HS-27A (cell line): ENCODE results near the gene CBFA2T2.

Experiments
- DNase-seq: peaks from one replicate; pipeline ENCODE4 v3.0.0-alpha.2; 2012; ENCODE audit warnings: low read depth, missing footprints

The CBFA2T2 gene

DNA sequence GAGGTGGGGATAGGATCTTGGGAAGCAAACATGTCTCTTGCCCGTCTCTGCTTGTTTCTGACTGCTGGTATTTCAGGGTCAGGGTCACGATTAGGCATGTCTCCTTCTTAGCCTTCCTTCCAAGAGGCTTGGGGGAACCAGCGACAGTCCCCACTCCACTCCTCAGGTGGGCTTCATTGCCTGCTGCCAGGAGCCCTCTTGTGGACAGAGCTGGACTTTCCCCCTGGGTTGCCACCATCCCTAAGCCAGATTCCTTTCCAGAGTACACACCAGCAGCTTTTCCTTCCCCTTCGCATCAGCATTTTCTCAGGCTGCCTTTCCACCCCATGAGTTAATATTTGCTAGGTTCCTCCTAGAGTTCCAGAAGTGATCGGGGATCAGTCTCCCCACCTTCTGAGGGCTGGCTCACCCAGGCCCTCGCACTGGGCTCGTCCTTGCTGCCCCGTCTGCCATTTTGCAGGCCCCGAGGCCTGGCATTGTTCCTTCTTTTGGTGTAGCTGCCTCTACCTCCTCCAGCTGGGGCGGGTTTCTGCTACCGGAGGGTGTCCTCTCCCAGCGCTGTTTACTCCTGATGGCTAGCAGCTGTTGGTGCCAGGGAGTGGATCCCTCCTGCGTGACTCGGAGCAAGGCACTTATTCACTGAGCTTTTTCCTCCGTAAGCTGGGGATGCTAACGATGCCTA, 163.5 kb downstream of the CBFA2T2 start:
- no peak for DNase-seq

DNA sequence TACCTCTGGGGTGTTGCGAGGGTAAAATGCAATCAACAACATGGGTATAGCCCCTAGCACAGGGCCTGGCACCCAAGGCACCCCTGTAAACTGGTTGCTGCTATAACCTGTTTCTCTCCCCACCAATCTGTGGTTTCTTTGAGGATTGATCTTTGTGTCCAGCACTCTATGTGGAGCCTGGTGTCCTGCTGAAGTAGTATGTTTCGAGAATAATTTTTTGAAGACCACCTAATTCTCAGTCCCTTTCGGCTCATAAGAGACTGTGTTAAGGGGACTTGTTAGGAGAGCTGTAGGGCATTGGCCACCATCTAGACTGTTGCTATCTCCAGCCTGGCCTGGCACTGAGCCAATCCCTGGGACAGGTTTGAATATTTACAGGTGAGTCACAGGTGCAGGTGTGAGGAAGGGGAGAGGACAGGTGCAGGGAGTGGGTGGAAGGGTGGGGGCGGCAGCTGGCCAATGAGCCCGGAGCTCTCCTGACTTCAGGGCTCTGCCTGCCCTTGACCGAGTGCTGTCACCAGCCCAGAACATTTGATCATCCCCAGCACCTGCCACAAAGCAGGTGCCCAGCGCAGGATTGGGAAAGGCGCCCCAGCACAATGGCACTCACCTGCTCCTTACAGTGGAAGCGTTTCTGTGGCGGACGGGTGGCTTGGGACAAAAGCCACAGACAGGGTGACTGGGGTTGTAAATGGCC, 164.2 kb downstream of the CBFA2T2 start:
- no peak for DNase-seq

DNA sequence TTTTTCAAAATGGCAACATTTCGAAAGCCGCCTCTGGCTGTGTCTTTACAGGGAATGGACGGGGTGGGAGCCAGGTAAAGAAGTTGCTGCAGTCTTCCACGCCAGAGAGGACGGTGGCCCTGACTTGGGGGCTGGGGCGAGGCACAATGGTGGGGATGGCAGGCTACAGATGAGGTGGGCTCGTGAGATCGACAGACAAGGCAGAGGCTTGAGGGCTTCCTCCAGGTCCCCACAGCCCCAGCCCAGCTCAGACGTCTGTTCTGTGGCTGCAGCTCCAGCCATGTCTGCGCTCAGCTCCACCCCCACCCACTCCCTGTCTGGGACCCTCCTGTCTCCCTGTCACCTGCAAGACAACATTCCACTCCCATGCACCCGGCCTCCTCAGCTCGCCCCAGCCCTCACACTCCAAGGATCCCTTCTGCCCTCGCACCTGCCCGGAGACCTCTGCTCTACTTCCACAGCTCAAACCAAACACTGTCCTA, 164.8 kb downstream of the CBFA2T2 start:
- DNase-seq = no peak

DNA sequence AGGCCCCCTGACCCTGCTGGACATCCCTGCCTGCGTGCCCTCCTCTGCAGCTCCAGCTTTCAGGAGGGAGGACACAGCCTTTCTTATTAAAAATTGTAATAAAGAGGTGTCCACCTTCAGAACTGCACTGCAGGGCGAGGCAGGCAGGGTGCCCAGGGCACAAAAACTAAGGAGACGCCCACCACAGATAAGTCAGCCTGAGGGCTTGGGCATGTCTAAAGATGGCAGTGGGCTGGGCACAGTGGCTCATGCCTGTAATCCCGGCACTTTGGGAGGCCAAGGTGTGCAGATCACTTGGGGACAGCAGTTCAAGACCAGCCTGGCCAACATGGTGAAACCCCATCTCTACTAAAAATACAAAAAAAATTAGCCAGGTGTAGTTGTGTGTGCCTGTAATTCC, 165.3 kb downstream of the CBFA2T2 start:
- DNase-seq = no peak

DNA sequence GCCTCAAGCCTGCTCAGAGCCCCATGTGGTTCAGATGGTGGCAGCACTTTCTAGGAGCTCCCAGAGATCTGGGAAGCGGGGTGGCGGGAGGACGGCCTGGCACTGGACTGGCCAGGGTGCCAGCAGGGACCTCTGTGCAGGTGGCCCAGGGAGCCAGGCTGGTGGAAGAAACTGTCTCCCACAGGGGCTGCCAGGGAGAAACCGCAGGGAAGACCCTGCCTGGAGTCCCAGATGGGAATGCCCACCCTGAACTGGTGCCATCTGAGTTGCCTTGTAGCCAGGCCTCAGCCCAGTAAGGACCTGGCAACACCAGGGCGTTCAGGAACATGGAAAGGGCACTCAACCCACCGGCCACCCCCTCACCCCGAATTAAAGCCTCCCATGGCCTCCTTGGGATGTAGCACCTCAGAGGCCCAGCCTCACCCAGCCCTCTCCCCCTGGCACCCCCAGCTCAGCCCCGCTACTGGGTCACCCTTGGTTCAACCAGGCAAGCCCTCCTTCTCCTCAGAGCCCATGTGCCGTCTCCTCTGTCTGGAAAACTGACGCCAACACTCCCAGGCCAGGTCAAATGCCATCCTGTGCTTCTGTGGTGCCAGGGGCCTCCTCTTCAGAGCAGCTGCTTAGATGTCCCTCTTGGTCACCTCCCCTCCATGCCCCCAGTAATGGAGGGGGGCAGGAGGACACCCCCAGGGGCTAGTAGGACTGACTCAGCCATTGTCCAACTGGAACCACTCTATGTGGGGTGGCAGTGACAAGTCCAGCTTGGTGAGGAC, 166.3 kb downstream of the CBFA2T2 start:
- no peak for DNase-seq

DNA sequence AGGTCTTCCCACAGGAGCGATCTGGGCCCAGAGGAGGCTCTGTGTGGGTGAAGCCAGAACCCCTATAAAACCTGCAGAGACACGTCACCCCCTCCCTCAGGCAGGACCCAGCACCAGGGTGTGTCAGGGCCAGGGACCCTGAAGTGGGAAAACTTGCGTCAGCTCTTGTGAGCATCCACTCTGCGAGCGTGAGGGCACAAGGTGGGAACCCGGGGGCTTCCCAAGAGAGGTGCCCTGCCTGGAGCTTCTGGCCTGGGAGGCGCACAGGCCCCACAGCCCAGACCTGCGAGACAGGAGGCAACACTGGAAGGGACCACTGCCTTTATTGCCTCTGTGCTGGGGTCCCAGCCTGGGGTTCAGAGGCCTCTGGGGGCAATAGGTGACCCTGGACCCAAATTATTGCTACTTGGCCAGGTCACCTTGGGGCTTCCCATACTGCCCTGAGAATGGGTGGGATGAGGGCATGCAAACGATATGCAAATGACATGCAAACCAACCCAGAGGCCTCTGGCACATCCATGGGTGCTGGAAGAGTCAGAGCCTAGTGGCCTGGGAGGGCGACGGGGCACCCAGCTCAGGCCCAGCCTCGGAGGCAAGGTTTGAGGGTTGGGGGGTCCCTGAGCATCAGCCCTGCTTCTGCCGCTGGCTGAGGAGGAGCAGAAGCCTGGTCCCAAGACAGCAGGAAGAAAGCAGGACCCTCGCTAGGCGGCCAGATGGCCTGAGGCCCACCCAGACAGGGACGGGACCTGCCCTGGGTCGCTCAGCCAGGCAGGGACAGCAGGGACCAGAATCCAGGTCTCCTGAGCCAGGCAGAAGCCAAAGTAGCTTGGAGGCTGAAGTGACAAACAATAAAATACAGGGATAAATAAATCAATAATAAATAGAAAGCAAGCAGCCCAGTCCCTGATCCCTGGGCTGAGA, 167.1 kb downstream of the CBFA2T2 start:
- no peak for DNase-seq

DNA sequence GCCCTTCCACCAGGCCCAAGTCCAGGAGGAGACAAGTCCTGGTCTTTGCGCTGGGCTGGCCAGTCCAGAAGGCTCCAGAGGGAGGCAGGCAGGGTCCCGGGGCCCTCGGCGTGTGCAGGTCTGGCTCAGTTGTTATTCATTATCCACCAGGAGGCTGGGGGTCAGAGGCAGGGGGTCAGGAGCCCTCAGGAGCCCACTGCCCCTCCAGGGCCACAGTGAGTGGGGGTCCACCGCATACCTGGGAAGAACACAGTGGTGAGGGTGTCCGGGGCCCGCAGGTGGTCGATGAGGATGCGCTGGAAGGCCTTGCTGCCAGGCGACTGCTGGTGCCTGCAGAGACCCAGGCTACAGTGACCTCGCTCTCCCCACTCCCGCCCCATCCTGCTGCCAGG, 167.8 kb downstream of the CBFA2T2 start:
- DNase-seq = no peak

DNA sequence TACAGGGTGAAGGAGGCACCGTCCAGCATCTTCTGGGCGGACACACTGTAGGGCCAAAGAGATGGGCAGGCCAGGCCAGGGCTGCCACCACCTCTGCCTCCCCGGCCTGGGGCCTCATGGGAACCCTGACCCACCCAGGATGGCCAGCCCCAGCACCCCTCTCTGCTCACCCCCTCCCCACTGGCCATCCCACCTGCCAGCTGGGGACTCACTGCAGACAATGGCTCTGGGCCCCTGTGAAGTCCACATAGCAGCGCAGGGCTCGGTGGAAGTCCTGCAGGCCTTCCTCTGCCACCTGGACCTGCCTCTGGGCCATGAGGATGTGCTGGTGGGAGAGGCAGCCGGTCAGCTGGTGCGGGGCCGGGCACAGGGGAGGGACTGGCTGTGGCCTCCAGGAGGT, 168.6 kb downstream of the CBFA2T2 start:
- DNase-seq = no peak

DNA sequence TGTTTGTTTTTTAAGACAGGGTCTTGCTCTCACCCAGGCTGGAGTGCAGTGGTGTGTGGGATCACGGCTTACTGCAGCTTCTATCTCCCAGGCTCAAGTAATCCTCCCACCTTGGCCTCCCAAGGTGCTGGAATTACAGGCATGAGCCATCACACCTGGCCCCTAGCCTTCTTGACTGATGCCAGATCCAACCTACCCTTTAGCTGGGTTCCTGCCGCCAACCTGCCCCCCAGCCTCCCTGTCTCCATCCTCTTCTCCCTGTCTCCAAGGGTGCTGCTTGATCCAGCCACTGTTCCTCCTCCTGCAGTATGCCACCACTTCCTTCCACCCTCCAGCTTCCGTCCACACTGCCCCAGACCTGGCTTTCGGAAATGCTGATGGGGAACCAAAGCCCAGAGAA, 169.0 kb downstream of the CBFA2T2 start:
- DNase-seq = no peak

DNA sequence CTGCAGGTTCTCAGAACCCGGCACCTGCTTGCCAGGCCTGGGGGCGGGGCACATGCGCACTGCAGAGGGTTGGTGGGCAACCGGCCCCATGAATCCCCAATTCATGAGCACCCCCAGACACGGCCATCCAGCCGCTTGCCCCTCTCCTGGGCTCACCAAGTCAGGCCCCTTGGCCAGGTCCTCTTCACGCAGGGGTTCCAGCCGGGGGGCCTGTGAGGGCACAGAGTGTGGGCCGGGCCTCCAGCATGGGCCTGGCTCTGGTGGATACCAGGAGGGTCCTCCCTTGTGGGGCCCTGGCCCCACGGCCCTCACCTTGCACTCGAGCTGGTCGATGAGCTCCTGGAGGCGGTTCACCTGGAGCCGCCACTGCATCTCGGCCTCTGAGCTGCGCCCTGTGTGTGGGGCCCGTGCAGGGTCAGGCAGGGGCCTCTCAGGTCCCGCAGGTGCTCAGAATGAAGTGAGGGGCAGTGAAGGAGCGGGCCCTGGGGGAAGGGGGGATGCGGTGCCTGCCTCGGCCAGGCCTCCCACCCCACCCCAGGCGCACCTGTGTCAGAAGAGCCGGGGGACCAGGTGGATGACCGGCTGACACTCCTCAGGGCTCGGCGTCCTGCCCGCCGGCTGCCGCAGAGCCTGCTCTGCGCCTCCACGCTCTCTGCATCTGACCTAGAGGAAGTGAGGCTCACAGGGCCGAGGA, 169.6 kb downstream of the CBFA2T2 start:
- DNase-seq = no peak

DNA sequence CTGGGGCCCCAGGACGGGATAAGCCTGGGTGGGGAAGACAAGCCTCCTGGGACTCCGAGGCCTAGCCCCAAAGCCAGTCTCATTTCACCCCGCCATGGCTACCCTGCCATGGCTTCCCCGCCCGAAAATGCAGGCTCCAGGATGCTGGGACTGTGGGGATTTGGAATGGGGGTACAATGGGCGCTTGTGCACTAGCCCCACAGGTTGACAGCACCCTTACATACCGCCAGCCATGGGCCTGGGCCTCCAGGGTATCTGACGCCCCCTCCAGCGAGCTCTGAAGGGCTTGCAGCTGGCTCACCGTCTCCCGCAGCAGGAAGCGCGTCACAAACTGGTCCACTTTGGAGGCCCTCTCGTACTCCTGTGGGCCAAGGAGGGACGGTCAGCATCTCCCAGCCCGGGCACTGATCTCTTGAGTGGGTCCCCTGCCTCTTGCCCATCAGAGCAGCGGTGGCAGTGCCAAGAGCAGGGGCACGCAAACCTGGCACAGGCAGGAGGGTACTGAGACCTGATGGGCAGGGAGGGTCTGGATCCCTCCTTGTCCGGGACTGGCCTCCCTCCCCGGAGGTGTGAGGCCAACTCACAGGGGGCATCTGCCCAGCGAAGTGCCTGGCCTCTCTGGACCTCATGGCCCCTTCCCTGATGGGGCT, 170.3 kb downstream of the CBFA2T2 start:
- no peak for DNase-seq

DNA sequence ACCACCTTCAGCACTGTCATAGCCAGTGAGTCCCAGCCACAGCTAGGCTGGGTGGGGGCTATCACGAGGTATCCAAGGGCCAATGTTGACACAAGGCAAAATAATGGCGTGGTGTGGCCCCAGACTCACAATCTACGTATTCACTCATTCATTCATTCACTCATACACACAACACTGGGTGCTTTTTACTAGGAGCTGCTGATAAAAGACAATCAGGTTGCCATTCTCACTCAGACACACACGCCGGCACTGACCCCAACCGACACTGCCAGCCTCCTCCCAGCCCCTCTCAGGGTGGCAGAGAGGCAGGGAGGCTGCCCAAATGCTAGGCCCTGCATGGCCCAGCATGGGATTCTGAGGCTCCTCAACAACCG, 170.8 kb downstream of the CBFA2T2 start:
- DNase-seq = no peak

DNA sequence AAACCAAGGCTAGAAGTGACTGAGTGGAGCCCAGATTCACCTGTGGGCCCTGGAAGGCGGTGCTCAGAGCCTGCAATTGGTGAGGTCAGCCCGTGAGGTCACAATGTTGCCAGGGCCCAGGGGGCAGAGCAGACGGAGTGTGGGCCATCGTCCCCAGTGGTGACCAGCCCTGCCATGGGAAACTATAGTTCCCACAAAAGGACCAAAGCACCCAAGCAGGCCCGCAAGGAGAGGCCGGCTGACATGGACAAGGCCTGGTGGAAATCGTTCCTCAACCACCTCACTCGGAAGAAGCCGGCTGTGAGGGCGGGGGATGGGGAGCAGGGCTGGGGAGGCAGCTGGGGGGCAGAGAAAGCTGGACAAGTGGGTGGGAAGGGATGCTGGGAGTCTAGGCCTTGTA, 172.3 kb downstream of the CBFA2T2 start, which contains the start of gene C20orf144:
Gene C20orf144, plus strand, starts transcription at position 156 of the 400 bp plus-strand sequence. Its CDS starts 19 bp downstream, at position 175.
- DNase-seq = no peak

DNA sequence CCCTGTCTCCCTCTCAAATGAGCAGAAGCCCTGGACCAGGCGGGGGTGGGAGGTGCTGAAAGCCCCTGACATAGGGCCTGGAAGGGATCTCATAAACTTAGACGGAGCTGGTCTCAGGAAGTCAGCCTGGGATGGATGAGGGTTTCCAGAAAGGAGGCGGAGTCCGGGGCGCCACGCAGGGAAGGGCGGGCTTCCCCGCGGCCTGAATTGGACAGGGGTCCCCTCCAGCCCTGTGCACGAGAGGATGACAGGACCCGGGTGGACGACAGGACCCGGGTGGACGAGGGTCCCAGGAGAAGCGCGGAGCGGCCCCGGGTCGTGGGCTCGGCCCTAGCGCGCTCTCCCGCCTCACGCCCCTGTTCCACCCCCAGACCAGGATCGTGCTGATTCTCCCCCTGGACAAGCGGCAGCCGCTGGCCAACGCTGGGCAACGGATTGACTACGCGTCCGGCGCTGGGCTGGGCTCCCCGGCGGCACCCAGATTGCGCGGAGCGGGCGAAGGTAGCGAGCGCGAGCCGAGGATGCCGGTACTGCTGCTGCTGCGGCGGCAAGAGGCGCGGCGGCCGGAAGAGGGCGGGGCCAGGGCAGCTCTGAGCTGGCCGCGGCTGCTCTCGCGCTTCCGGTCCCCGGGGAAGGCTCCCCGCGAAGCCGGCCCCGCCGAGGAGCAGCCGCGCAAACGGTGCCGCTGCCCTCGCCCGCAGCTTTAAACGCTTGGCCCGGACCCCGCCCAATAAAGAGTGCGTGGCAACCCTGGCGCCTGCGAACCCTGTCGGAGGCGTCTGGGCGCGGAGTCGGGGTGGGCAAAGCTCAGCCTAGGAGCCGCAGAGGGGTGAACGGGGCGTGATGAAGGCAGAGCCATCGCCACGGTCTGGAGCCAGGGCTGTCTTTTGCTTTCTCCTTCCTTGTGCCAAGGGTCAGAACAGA, 173.5 kb downstream of the CBFA2T2 start:
- no peak for DNase-seq

DNA sequence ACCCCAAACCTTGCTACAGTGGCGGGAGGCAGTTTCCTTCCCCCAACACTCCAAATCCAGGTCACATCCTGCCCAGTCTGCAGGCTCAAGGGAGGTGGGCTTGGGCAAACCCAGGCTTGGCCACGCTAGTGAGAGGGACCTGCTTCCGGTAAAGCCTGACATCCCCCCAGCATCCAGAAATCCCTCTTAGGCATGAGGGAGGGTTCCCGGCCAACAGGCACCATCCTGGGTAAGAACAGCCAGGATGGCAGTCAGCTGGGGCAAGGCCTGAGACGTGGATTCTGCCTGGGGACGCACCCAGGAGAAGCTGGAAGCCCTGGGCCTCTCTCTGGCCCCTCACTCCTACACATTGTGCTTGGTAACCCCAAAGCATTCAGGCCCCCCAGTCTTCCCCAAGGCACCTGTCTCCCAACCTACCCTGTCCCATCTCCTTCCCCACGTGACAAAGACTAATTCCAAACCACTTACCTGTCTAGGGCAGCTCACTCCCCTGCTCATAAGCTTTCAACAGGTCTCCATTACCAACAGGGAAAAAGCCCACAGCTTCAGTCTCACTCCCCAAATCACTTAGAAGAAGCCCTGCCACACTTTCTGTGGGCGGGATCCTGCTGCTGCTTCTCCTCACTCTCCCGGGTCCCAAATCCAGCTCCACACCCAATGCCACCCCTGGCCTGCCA, 174.3 kb downstream of the CBFA2T2 start:
- no peak for DNase-seq

DNA sequence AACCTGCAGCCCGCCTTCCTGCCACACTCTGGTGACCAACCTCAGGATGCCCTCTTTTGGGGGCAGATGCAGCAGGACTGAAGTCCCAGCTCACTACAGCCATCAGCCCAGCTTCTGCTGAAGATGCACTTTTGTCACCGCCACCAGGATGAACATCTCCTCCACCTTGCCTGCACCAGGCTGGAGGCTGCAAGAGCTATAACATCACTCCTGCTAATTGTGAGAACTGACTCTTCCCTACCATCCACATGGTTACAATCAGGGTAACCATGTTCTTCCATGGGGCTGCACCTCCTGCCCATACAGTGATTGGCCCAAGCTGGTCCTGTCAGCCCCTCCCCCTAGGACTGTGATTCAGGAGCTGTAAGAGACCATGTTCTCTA, 174.9 kb downstream of the CBFA2T2 start:
- DNase-seq = no peak

DNA sequence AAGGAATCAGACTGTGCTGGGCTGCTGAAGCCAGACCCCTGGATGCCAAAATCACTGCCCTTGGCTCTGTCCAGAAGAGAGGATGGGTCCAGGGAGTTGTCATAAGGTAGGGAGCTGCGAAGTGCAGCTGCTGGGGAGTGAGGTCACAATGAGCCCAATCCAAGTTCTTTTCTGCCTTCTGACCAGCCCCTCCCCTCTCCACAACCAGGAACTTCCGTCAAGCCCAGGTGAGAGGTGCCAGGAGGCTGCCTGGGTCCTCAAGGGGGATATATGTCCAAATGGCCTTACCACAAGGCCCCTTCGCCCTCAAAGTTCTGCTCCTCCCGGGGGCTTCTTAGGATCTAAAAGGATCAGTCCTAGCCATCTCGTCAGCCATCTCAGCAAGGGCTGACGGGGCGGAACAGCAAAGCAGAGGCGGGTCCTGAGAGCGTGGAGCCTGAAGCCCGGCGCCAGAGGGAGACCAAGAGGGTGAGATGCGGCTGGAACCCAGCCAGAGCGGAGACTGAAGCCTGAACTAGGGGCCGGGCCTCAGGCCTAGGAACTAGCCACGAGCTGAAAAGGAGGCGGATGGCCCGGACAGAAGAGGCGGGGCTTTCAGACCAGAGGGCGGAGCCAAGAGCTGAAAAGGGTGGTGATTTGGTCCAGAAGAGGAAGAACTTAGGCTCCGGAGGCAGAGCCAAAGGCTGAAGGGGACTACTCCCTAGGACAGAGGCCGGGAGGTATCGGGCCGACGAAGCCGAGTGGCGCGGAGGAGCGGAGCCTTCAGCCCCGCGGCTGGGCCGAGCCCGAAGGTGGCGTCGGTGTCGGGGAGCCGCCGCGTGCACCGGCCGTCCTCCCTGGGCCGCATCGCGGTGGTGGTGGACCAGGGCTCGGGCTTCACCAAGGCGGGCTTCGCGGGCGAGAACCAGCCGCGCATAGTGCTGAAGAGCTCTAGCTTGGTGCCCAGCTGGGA, 176.7 kb downstream of the CBFA2T2 start, which contains the start of gene ACTL10:
Gene ACTL10, plus strand, starts transcription at position 651 of the 952 bp plus-strand sequence. CDS start 555 bp downstream, outside the sequence.
- peak; percentile 99 for DNase-seq

DNA sequence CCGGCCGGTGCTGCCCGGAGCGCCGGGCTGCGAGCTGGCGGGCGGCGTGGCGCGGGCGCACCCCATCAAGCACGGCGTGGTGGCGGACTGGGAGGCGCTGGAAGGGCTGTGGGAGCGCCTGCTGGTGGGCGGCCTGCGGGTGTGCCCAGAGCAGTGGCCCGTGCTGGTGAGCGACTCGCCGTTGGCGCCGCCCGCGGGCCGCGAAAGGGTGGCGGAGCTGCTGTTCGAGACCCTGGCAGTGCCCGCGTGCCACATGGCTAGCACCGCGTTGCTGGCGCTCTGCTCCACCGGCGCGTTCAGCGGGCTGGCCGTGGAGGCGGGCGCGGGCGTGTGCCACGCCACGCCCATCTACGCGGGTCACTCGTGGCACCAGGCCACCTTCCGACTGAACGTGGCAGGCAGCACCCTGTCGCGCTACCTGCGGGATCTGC, 177.4 kb downstream of the CBFA2T2 start:
- DNase-seq = no peak
